ENCODE results near the gene SDHAF2.
"Not testable (repeated sequence)": the region's sequence is repeated elsewhere in the genome, so short reads cannot be mapped to it uniquely, and the experiment has no call there.

SDHAF2 gene

DNA sequence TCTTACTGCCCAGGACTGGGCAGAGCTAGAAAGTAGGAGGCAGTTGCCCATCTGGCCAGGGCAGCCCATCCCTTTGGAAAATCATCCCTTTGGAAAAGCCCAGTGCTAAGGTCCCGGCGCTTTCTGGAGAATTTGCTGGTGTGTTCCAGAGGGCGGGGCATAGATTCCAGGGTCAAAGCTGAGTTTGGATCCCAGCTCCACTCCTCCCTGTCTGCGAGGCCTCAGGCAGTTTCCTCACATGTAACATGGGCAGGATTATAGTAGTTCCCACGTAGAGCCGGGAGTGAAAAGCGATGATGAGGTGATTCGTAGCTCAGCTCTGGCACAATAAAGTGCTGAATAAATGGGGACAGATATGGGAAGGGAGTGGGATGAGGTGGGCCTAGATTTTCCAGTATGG is 47.2 kb downstream of the SDHAF2 start:
- no peak for DNase-seq

DNA sequence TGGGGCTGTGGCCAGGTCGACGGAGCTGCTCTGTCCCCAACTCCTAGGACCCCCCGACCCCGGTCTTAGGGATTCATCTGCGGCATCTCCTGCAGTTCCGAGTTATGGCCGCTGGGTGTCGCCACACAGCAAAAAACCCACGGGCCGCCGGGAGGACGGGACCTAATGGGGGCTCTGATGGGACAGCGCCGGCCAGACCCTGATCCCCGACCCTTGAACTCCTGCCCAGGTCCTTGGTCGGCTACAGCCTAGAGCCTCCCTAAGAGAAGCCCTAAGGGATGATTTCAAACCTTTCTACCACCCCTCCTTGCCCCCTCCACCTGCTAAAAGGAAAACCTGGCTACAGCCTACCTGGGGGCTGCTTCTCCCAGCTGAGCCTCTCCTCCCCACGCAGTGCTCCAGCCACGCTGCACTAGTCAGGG is 47.8 kb downstream of the SDHAF2 start:
- no peak for DNase-seq

DNA sequence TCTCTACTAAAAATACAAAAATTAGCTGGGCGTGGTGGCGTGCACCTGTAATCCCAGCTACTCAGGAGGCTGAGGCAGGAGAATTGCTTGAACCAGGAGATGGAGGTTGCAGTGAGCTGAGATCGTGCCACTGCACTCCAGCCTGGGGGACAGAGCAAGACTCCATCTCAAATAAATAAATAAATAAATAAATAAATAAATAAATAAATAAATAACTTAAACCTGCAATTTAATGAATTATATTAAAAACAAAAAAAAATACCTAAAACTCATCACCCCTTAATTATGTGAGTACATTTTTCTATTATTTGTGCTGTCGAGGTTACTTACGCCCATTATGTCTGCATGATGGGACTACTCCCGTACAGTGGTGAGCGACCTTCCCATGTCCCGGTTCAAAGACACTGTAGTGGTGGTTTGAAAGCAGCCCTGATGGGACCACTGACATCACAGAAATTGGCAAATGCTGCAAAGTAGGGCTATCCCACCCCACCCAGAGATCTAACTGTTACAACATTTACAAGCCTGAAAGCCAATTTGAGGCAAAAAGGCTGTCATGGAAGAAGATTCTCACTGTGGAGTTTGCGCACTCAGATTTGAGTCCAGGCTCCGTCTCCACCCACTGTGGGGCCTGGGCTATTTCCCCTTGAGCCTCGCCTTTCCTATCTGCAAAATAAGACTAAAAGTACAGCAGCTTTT is 49.6 kb downstream of the SDHAF2 start:
- not testable (repeated sequence) for DNase-seq

DNA sequence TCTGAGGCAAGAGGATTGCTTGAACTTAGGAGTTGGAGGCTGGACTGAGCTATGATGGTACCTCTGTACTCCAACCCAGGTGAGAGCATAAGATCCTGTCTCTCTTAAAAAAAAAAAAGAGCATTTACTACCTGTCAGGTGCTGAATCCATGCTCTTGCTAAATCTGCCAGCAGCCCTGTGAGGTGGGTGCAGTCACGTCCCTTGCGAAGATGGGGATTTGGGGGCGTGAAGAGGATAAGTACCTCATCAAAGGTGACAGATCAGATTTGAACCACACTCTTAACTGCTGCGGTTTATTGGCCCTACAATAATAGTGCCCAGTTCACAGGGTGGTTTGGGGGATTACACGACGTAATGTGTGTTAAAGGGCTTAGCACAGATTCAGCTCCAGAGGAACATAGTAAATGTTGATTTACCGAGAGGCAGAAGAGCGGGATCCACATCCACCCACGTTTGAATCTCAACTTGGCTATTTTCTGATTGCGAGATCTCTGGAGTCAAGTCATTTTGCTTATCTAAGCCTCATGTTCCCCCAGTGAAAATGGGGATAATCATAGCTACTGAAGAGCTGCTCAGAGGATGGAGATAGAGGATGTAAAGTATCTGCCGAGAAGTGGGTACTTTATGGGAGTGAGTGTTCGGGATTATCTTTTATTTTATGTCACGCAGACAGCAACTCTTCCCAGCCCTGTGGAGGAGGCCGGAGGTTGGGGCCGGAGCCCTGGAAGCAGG is 50.5 kb downstream of the SDHAF2 start:
- no peak for DNase-seq

DNA sequence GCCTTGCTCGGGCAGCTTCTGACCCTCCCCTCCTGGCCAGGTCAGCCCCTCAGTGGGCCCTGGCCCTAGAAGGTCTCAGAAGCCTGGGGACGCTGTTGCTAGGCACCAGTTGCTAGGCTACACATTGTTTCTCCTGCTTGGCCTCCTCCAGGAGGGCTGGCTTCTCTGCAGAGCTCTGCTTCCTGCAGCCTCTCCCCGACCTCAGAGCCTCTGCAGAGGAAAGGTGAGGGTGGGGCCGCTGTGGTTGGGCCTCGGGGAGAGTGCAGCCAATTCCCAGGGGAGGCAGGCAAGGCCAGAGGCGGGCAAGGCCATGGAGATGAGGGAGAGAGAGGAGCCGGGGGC is 51.0 kb downstream of the SDHAF2 start:
- DNase-seq: no peak

DNA sequence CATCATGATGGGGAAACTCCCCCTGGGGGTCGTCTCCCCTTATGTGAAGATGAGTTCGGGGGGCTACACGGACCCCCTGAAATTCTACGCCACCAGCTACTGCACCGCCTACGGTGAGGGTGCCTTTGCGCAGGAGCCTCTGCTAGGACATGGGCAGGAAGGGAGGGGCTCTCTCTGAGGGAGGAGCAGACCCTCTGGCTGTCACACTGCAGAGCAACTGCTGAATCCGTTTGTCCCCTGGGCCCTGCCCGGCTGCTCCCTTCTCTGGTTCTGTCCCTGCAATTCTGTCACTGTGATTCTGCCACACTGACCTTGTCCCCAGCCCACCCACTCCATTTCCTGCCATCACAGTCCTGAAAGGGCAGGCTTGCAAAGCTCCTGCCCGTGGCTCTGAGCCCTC is 51.9 kb downstream of the SDHAF2 start:
- DNase-seq: no peak

DNA sequence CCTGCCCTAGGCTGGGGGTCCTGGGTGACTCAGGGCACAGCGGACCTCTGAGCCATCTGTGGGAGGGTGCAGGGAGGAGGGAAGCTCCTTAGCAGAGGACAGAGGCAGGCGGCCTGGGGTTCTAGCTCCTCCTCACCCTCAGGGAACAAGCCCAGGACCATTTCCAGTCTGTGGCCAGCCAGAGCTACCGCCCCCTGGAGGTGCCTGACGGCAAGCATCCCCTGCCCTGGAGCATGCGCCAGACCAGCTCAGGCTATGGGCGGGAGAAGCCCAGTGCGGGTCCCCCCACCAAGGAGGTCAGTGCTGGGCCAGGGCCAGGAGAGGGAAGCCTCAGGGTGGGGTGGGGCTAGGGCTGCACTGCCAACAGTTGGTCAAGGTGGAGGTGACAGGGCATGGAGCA is 52.6 kb downstream of the SDHAF2 start:
- no peak for DNase-seq

DNA sequence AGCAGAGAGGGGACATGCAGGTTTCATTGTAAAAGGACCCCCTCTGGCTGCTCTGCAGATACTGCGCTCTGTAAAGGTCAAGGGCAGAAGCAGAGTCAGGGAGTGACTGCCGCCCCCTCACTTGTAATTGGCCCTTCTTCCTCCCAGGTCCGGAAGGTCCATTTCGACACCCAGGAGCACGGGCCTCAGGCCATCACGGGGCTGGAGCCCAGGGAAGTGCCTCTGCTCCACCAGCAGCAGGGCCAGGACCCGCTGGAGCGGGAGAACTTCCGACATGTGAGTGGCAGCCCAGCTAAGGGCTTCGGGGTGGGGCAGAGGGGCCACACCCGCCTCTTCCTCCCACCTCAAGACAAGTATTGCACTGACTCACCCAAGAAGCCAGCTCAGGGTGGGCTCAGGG is 54.6 kb downstream of the SDHAF2 start:
- DNase-seq: no peak

DNA sequence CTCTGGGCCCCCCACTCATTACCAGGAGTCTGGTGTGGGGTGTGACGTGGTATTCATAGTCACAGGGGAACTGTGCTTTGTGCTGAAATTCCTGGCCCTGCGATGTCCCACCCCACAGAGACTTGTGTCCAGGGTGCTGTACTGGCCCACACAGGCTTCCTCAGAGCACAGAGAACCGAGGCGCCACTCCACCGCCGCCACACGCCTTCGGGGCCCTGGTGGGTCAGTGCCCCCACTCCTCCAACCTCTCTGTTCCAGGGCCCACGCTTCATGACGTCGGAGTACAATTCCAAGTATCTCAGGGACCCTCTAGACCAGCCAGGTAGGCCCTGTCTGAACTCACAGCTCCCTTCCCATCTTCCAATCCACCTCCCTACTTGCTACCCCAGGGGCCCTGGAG is 55.2 kb downstream of the SDHAF2 start:
- DNase-seq: no peak

DNA sequence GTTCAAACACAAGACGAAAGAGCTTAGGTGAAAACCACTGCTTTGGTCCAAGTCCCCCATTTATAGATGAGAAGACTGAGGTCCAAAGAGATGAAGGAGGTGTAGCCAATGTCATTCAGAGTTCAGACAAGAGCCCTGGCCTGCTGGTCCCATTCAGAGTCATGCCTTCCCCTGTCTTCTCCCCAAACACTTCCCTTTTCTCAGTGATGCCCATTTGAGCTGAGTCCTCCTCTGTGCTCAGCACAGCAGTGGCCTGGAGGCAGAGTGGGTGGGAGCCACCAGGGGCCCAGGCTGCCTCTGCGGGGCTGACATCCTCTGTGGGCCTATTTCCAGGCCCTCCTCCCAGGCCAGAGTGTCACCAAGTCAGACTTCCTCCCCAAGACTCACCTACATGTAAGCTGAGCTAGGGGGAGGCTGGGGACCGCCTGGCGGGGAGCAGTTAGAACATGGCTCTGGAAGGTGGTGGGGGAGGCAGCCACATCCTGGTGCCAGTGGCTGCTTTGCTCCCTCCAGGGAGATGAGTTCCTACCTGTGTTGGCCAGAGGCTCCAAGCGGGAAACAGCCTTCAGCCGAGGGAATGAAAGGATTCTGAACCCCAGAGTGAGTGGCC is 56.2 kb downstream of the SDHAF2 start:
- no peak for DNase-seq

DNA sequence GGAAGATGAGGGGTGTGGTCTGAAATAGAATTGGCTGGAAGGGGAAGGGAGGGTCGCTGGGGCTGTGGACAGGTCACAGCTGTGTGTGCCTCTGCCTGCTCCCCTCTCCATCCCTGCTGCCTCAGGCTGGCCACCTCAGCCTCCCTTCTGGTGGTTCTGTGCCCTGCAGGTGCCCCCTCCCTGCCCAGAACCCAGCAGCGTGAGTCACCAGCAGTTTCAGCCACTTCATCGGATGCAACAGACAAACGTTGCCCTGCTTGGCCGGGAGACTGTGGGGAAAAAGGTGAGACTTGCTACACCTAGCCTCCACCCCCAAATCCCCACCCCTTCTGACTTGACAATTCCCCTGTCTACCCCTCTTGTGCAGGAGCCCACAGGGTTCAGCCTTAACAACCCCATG is 56.9 kb downstream of the SDHAF2 start:
- no peak for DNase-seq

DNA sequence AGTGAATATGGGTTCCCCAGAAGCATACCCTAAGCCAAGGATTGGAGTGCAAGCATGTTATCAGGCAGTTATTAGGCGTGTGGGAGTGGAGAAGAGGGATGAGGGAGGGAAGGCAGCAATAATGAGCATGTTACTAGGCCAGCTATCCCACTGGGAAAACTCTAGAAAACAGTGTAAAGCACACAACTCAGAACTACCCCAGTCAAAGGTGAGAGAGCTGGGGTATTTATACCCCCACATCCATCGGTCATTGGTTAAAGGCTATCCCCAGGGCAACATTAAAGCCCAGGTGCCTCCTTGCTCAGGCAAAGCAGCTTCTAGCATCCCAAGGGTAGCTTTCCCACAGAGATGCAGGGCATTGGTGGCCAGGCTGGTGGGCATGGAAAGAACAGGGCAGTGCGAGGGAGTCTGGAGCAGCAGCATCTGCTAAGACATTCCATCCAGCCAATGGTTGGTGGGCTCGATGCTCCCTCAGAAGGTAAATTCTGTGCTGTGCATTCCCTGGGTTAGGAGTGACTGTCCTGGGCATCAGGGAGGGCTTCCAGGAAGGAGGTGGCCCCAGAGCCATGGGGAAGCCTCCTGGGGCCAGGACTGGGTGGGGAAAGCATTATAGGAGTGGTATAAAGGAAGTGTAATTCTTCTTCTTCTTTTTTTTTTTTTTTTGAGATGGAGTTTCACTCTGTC is 57.6 kb downstream of the SDHAF2 start:
- DNase-seq: no peak

DNA sequence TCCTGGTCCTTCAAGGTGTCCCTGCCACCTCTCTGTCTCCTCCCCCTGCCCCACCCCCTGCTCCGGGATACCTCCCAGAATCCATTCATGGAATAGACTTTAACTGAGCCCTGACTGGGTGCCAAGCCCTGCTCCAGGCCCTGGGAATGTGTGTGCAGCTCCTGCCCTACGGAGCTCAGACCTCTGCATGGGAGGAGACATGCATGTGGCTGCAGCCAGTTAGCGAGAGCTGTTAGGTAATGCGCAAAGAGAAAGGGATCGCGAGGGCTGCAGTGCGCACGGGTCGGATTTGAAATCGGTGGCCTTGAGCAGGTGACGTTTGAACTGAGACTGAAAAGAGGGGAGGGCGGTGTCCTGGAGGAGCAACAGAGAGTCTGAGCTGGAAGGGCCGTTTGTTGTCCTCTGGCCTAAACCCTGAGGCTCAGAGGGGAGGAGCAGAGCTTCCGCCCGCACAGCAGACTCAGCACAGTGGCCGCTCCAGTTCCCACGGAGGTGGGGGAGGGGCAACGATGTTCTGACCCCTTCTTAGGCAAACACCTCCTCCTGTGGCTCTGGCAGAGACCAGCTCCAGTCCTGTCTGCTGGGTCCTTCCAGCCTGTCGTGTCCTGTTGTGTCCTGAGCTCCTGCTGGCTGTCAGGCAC is 58.8 kb downstream of the SDHAF2 start:
- DNase-seq: no peak

DNA sequence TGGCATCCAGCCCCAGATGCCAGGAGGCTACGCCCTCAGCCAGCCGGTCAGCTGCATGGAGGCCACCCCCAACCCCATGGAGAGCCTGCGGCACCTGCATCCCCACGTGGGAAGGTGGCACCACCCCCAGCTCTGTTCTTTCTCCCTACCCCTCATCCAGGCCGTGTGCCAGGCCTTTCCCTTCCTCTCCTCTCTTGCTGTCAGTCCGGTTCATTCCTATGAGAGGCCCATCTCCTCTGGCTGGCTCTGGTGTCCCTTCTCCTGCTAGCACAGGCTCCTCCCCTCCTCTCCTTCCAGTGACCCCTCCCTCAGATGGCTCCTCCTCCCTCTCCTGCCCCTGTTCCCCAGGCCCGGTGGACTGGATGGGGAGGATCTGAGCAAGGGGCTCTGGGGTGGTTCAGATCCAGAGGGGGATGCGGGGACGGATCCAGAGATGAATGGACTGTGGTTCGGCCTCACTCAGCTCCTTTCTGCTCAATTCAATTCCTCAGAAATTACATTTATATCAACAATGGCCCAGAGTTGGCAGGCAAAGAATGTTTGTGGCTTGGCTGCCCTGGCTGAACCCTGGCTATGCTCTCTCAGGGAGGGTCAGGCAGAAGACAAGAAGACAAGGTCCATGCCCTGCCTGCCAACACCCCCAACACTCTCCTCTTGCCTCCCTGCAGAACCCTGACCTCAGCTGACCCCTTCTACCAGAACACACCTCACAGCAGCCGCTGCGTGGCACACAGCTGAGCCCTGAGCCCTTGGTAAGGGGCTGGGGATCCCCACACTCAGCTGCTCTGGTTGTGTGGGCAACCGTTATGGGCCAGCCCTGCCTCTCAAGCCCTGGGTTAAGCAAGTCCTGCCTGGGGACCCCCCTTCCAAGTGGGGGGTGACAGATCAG is 60.2 kb downstream of the SDHAF2 start:
- DNase-seq: no peak

DNA sequence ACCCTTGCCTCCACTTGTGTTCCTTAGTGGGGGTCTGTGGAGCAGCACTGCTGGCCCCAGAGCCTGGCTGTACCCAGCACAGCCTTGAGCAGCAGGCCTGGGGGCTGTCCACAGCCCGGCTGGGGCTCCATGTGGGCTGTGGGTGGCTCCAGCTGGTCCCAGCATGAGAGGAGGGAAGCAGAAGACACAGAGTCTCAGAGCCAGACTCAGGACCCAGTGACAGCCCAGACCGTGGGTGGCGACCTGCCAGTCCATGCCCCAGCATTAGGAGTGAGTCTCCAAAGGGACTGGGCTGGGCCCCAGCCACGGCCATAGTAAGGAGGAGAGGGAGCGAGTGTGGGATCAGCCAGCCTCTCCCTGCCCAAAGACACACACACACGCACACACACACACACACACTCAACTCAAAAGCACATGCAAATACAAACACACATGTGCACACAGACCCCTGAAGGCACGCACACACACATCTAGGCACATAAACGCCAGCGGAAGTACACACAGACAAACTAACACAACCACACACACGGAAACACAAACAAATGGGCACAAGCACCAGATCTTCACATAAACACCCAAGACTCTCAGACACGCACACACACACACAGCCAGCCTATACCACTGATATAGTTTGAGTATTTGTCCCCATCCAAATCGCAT is 61.9 kb downstream of the SDHAF2 start:
- no peak for DNase-seq

DNA sequence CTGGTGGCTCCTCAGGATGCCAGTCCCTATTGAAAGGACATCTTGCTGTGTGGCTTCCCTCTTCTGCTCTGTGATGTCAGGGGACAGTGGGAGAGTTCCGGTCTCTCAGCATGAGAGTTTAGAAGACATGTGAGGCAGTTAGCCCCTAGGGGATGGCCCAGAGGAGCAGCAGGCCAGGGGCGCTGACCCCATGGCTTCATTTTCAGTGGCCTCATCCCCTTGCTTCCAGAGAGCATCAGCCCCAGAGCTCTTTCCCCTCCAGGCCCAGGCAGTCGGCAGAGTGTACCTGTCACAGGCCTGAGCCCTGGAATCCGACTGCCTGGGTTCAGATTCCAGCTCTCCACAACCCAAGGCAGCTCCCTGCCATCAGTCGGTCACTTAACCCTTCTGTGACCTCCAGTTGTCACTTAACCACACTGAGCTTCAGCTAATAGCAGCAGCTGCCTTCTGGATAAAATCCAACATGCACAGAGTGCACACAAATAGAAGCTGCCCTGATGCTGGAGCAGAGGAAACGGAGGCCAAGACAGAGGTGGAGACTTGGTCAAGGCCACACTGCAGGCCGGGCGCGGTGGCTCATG is 64.5 kb downstream of the SDHAF2 start:
- no peak for DNase-seq

DNA sequence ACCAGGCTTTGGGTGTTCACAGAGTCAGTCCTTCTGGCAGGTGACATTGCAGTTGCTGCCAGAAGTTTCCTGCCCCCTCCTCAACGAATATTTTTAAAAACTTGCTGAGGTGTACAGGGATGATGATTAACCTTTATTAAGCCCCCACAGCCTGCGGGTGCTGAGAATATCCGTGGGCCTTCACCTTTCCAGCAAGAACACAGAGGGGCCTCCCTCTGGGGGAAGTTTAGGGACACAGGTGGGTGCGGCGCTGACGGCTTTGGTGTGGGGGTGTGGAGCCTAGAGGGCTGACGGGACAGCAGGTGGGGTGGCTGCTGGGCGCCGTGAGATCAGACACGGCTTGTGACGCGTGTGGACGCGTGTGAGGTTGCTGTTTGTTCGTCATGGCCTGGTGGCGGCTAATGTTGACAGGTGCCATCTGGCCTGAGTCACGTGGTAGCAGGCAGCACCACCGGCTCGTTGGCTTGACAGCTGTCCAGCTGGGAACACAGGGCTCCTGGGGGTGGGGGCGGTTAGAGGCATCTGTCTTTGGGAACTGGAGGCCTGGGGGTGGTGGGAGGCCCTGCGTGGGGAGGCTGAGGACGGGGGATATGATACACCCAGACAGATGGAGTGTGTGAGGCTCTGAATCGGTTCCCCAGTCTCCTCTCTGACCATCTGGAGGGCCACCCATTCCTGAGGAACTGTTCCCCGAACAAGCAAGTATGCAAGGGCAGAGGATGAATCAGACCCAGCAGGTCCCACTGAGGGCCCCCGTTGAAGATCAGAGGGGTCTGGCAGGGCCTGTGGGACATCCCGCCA is 66.1 kb downstream of the SDHAF2 start:
- DNase-seq: no peak

Data from SIG-M5 (cell line).